HepG2 (cell line): ENCODE measurements around the gene FBXL7. TPM values are rescaled to one million over a fixed set of nuclear protein-coding genes. Genes with fewer than 3 reads are reported as not detected.

Source experiments
- ATAC-seq: fragments of 200-7000 bp; cut with Tn5 transposase; 3 replicates; pipeline ENCODE4 v1.9.1; 2020; ENCODE audit warnings: mild to moderate bottlenecking, moderate library complexity
- BruUV-seq: library from RNA; stranded (reverse); fragments of 400-500 nt; replicated peaks from 2 replicates; lab custom pipeline; 2021; lab: Mats Ljungman, UMichigan
- CTCF ChIA-PET: fragments of 300-600 bp; formaldehyde crosslinking; extraction: SDS; loops from one replicate; lab custom pipeline; 2021; ENCODE audit warnings: low total read pairs, inconsistent platforms, low intra/inter-chr PET ratio; lab: Yijun Ruan, JAX
- POLR2A ChIA-PET: fragments of 350-600 bp; sonication (Branson Sonifier 250); formaldehyde crosslinking; loops from one replicate; lab custom pipeline; 2020; ENCODE audit warnings: antibody characterized with exemption, inconsistent platforms; lab: Yijun Ruan, JAX
- DNase-seq: peaks from one replicate; pipeline ENCODE4 v3.0.0-alpha.2; 2015; ENCODE audit warnings: low spot score
- FAIRE-seq: peaks from 3 replicates; lab custom pipeline; 2011; peaks lifted over from hg19 to GRCh38; lab: Jason Lieb, UNC
- H2AFZ ChIP-seq: one replicate; pipeline ENCODE4 v1.6.1; 2011; ENCODE audit warnings: low read length, inconsistent platforms
- H3K27ac ChIP-seq: fragments of 300-600 bp; 3 replicates; pipeline ENCODE4 v1.8.0; 2011; ENCODE audit warnings: mixed run types, mild to moderate bottlenecking, mixed read lengths, low read length, inconsistent platforms; ENCODE audit not compliant: insufficient read depth; ENCODE audit errors: extremely low read length
- H3K27me3 ChIP-seq, 2 experiments: fragments of 200-600 bp in 1 of 2; 2 replicates in 1 of 2; 3 replicates in 1 of 2; pipeline versions ENCODE4 v1.6.0 to v1.8.0; 2011; ENCODE audit warnings: low read length in 2 of 2, mild to moderate bottlenecking in 2 of 2, moderate library complexity in 2 of 2, inconsistent platforms in 1 of 2; ENCODE audit not compliant: insufficient read depth in 2 of 2, control insufficient read depth in 1 of 2
- H3K36me3 ChIP-seq, 2 experiments: fragments of 200-600 bp in 1 of 2; replicated peaks in 1 of 2; 2 replicates in 1 of 2; 3 replicates in 1 of 2; pipeline versions ENCODE4 v1.5.1 to v1.8.0; 2011; ENCODE audit warnings: low read length in 2 of 2, inconsistent platforms in 1 of 2; ENCODE audit not compliant: insufficient read depth in 2 of 2, control insufficient read depth in 1 of 2
- H3K4me1 ChIP-seq: 2 replicates; pipeline ENCODE4 v1.5.1; 2012; ENCODE audit warnings: low read length, inconsistent platforms; ENCODE audit not compliant: insufficient read depth
- H3K4me2 ChIP-seq: 2 replicates; pipeline ENCODE4 v1.6.0; 2011; ENCODE audit warnings: low read depth, low read length, inconsistent platforms
- H3K4me3 ChIP-seq, 3 experiments: fragments of 200-600 bp in 1 of 3; sonication (generic), shearing (Covaris generic) in 1 of 3; replicated peaks in 1 of 3; 2 replicates each; pipeline ENCODE4 v1.5.1; 2011 to 2016; ENCODE audit warnings: low read length in 3 of 3, inconsistent platforms in 2 of 3, low read depth in 2 of 3, mild to moderate bottlenecking in 2 of 3, control low read depth in 1 of 3, mixed read lengths in 1 of 3; ENCODE audit not compliant: insufficient read depth in 1 of 3
- H3K79me2 ChIP-seq: one replicate; pipeline ENCODE4 v1.6.1; 2011; ENCODE audit warnings: low read length, inconsistent platforms; ENCODE audit not compliant: insufficient read depth
- H3K9ac ChIP-seq: 2 replicates; pipeline ENCODE4 v1.6.0; 2011; ENCODE audit warnings: mild to moderate bottlenecking, low read depth, low read length, inconsistent platforms; ENCODE audit not compliant: insufficient read depth
- H3K9me3 ChIP-seq: 2 replicates; pipeline ENCODE4 v1.5.1; 2012; ENCODE audit warnings: mild to moderate bottlenecking, low read length
- H4K20me1 ChIP-seq: 2 replicates; pipeline ENCODE4 v1.6.0; 2011; ENCODE audit warnings: inconsistent platforms, mild to moderate bottlenecking, low read length, moderate library complexity; ENCODE audit not compliant: insufficient read depth
- CBX2 ChIP-seq, 2 experiments: fragments of 200-600 bp in 1 of 2; sonication (generic); formaldehyde crosslinking in 1 of 2; IDR thresholded peaks; 2 replicates each; pipeline versions ENCODE4 v1.7.0 to v1.8.1; 2018 to 2022; ENCODE audit warnings: low read depth in 2 of 2, low read length in 1 of 2, mild to moderate bottlenecking in 1 of 2, missing genetic modification reagents in 1 of 2
- DRAP1 ChIP-seq: IDR thresholded peaks from 2 replicates; pipeline ENCODE4 v1.6.1; 2016; ENCODE audit warnings: missing genetic modification reagents, missing compliant biosample characterization
- HDAC2 ChIP-seq: sonication (generic); formaldehyde crosslinking; IDR thresholded peaks from 2 replicates; pipeline ENCODE4 v1.4.0; 2020; ENCODE audit warnings: missing genetic modification reagents
- HOXA7 ChIP-seq: sonication (generic); formaldehyde crosslinking; IDR thresholded peaks from 2 replicates; pipeline ENCODE4 v1.8.1; 2022; ENCODE audit warnings: mild to moderate bottlenecking, missing genetic modification reagents, moderate library complexity
- PBX2 ChIP-seq: IDR thresholded peaks from 2 replicates; pipeline ENCODE4 v1.6.1; 2016; ENCODE audit warnings: control low read depth
- SNAI1 ChIP-seq: sonication (generic); formaldehyde crosslinking; IDR thresholded peaks from 2 replicates; pipeline ENCODE4 v1.5.0; 2020; ENCODE audit warnings: mild to moderate bottlenecking, missing genetic modification reagents, borderline replicate concordance
- SP1 ChIP-seq, 2 experiments: fragments of 450-650 bp in 1 of 2; sonication (generic) in 1 of 2; formaldehyde crosslinking in 1 of 2; IDR thresholded peaks; 2 replicates each; pipeline versions ENCODE4 v1.4.0 to v1.6.1; 2016 to 2020; ENCODE audit warnings: missing genetic modification reagents in 1 of 2
- TCF12 ChIP-seq, 2 experiments: fragments of 450-650 bp in 1 of 2; sonication (generic) in 1 of 2; formaldehyde crosslinking in 1 of 2; IDR thresholded peaks; 2 replicates each; pipeline versions ENCODE4 v1.6.1 to v1.8.0; 2017 to 2022; ENCODE audit warnings: antibody characterized with exemption in 1 of 2, mild to moderate bottlenecking in 1 of 2, missing genetic modification reagents in 1 of 2, moderate library complexity in 1 of 2
- ZBTB37 ChIP-seq: sonication (generic); formaldehyde crosslinking; IDR thresholded peaks from 2 replicates; pipeline ENCODE4 v1.4.0; 2020; ENCODE audit warnings: mild to moderate bottlenecking, missing genetic modification reagents
- ZHX1 ChIP-seq: sonication (generic); formaldehyde crosslinking; IDR thresholded peaks from 2 replicates; pipeline ENCODE4 v1.8.1; 2022; ENCODE audit warnings: low read depth, mild to moderate bottlenecking, missing genetic modification reagents
- ZNF329 ChIP-seq: sonication (generic); formaldehyde crosslinking; IDR thresholded peaks from 2 replicates; pipeline ENCODE4 v1.9.0; 2021; ENCODE audit warnings: low read depth, mild to moderate bottlenecking, missing genetic modification reagents
- ZNF784 ChIP-seq: sonication (generic); formaldehyde crosslinking; IDR thresholded peaks from 2 replicates; pipeline ENCODE4 v1.5.1; 2020; ENCODE audit warnings: missing genetic modification reagents, mild to moderate bottlenecking, borderline replicate concordance
- WGBS: methylation state at CpG from one replicate; pipeline ENCODE4 v1.1.6; 2017; ENCODE audit warnings: low lambda C conversion rate; 5-methylcytosine and 5-hydroxymethylcytosine counted together
- in situ Hi-C: cut with HindIII; loops from 2 replicates; pipeline ENCODE4 v1.10.0; 2017; ENCODE audit warnings: low pct_unique_long_range_greater_than_20kb; ENCODE audit not compliant: extremely low pct_ligation_motif_present
- intact Hi-C: fragments of 100-400 bp; cut with micrococcal nuclease; formaldehyde crosslinking; loops from one replicate; pipeline ENCODE4 v1.10.0; 2022; ENCODE audit not compliant: unreplicated experiment
- polyA plus RNA-seq, 8 experiments: library from polyadenylated mRNA; depleted of rRNA in 3 of 8; stranded (reverse) in 7 of 8; unstranded in 1 of 8; fragments of >200 nt; fragmentation: Illumina TruSeq in 4 of 8; extraction: Trizol in 4 of 8; gene quantifications; 2 replicates each; pipeline versions ENCODE4 v1.2.1 to v1.2.3, GENCODE V29; 2011 to 2016; ENCODE audit warnings: low read depth in 4 of 8, missing spikeins in 1 of 8, mixed read lengths in 1 of 8; ENCODE audit not compliant: insufficient read depth in 1 of 8
- total RNA-seq, 5 experiments: library from RNA; depleted of rRNA; stranded (reverse); fragments of >200 nt; fragmentation: Illumina TruSeq; extraction: Trizol; gene quantifications; 2 replicates each; pipeline ENCODE4 v1.2.3, GENCODE V29; 2016; ENCODE audit warnings: low read depth in 1 of 5

Gene FBXL7
- total and polyA plus RNA-seq, 2 of the 13 experiments (the other 11 are each of a cell fraction or from before 2014, with no cell fraction given): 0.07 TPM; not detected in 1

GRCh38 chr5:15737871-15738664 is 238.1 kb downstream of the FBXL7 start:
- H3K4me2 ChIP-seq: no peak overlapping the region
- ATAC-seq: no peak
- 5% methylated on average over 5 of the region's 5 CpGs for WGBS
- in situ Hi-C loops (no loop called here), intact Hi-C loops (no loop called here)
- DNase-seq: no peak
- H4K20me1 ChIP-seq: no peaks in the 10 kb centered on the region
- H3K4me3 ChIP-seq: no peak overlapping the region
- H3K27ac ChIP-seq: no peak overlapping the region
- no TSS peak for BruUV-seq
- peaks cover 17% of the 10 kb centered on the region for H3K9me3 ChIP-seq
- no peaks in the 10 kb centered on the region for H3K36me3 ChIP-seq
- H3K79me2 ChIP-seq: no peaks in the 10 kb centered on the region
- ChIA-PET POLR2A (no interaction called here), CTCF (no interaction called here)
- FAIRE-seq: no peak
- H2AFZ ChIP-seq: no peak overlapping the region
- no peaks in the 10 kb centered on the region for H3K4me1 ChIP-seq
- no peak overlapping the region for H3K9ac ChIP-seq
- H3K27me3 ChIP-seq: no peaks in the 10 kb centered on the region
- no peak for TF ChIP-seq SP1 (IDR thresholded peaks at IDR 0.05)
- TF ChIP-seq SP1 (CRISPR knock-in tag; IDR thresholded peaks at IDR 0.05): no peak
- no peak for TF ChIP-seq ZHX1 (CRISPR knock-in tag)
- no peak for TF ChIP-seq HDAC2 (CRISPR knock-in tag)
- TF ChIP-seq DRAP1 (CRISPR knock-in tag): no peak
- TF ChIP-seq ZNF784 (CRISPR knock-in tag): no peak
- no peak for TF ChIP-seq ZBTB37 (CRISPR knock-in tag)
- no peak for TF ChIP-seq CBX2 (IDR thresholded peaks at IDR 0.05; ENCODE audit: low read depth, low read length)
- TF ChIP-seq CBX2 (CRISPR knock-in tag; IDR thresholded peaks at IDR 0.05; ENCODE audit: low read depth): no peak
- no peak for TF ChIP-seq SNAI1
- no peak for TF ChIP-seq ZNF329 (CRISPR knock-in tag)
- TF ChIP-seq HOXA7: no peak
- no peak for TF ChIP-seq PBX2 (CRISPR knock-in tag)
- TF ChIP-seq TCF12 (IDR thresholded peaks at IDR 0.05): no peak
- TF ChIP-seq TCF12 (CRISPR knock-in tag; IDR thresholded peaks at IDR 0.05): no peak
